HepG2 (cell line): ENCODE data around the gene ANO9. TPM values are rescaled to one million over a fixed set of nuclear protein-coding genes. Genes with fewer than 3 reads are reported as not detected.

Source experiments
- ATAC-seq: fragments of 200-7000 bp; cut with Tn5 transposase; 3 replicates; pipeline ENCODE4 v1.9.1; 2020; ENCODE audit warnings: mild to moderate bottlenecking, moderate library complexity
- BruUV-seq: library from RNA; stranded (reverse); fragments of 400-500 nt; replicated peaks from 2 replicates; lab custom pipeline; 2021; lab: Mats Ljungman, UMichigan
- CTCF ChIA-PET: fragments of 300-600 bp; formaldehyde crosslinking; extraction: SDS; loops from one replicate; lab custom pipeline; 2021; ENCODE audit warnings: low total read pairs, inconsistent platforms, low intra/inter-chr PET ratio; lab: Yijun Ruan, JAX
- POLR2A ChIA-PET: fragments of 350-600 bp; sonication (Branson Sonifier 250); formaldehyde crosslinking; loops from one replicate; lab custom pipeline; 2020; ENCODE audit warnings: antibody characterized with exemption, inconsistent platforms; lab: Yijun Ruan, JAX
- DNase-seq: peaks from one replicate; pipeline ENCODE4 v3.0.0-alpha.2; 2015; ENCODE audit warnings: low spot score
- FAIRE-seq: peaks from 3 replicates; lab custom pipeline; 2011; peaks lifted over from hg19 to GRCh38; lab: Jason Lieb, UNC
- H2AFZ ChIP-seq: one replicate; pipeline ENCODE4 v1.6.1; 2011; ENCODE audit warnings: low read length, inconsistent platforms
- H3K27ac ChIP-seq: fragments of 300-600 bp; 3 replicates; pipeline ENCODE4 v1.8.0; 2011; ENCODE audit warnings: mixed run types, mild to moderate bottlenecking, mixed read lengths, low read length, inconsistent platforms; ENCODE audit not compliant: insufficient read depth; ENCODE audit errors: extremely low read length
- H3K27me3 ChIP-seq, 2 experiments: fragments of 200-600 bp in 1 of 2; 2 replicates in 1 of 2; 3 replicates in 1 of 2; pipeline versions ENCODE4 v1.6.0 to v1.8.0; 2011; ENCODE audit warnings: low read length in 2 of 2, mild to moderate bottlenecking in 2 of 2, moderate library complexity in 2 of 2, inconsistent platforms in 1 of 2; ENCODE audit not compliant: insufficient read depth in 2 of 2, control insufficient read depth in 1 of 2
- H3K36me3 ChIP-seq, 2 experiments: fragments of 200-600 bp in 1 of 2; replicated peaks in 1 of 2; 2 replicates in 1 of 2; 3 replicates in 1 of 2; pipeline versions ENCODE4 v1.5.1 to v1.8.0; 2011; ENCODE audit warnings: low read length in 2 of 2, inconsistent platforms in 1 of 2; ENCODE audit not compliant: insufficient read depth in 2 of 2, control insufficient read depth in 1 of 2
- H3K4me1 ChIP-seq: 2 replicates; pipeline ENCODE4 v1.5.1; 2012; ENCODE audit warnings: low read length, inconsistent platforms; ENCODE audit not compliant: insufficient read depth
- H3K4me2 ChIP-seq: 2 replicates; pipeline ENCODE4 v1.6.0; 2011; ENCODE audit warnings: low read depth, low read length, inconsistent platforms
- H3K4me3 ChIP-seq, 3 experiments: fragments of 200-600 bp in 1 of 3; sonication (generic), shearing (Covaris generic) in 1 of 3; replicated peaks in 1 of 3; 2 replicates each; pipeline ENCODE4 v1.5.1; 2011 to 2016; ENCODE audit warnings: low read length in 3 of 3, inconsistent platforms in 2 of 3, low read depth in 2 of 3, mild to moderate bottlenecking in 2 of 3, control low read depth in 1 of 3, mixed read lengths in 1 of 3; ENCODE audit not compliant: insufficient read depth in 1 of 3
- H3K79me2 ChIP-seq: one replicate; pipeline ENCODE4 v1.6.1; 2011; ENCODE audit warnings: low read length, inconsistent platforms; ENCODE audit not compliant: insufficient read depth
- H3K9ac ChIP-seq: 2 replicates; pipeline ENCODE4 v1.6.0; 2011; ENCODE audit warnings: mild to moderate bottlenecking, low read depth, low read length, inconsistent platforms; ENCODE audit not compliant: insufficient read depth
- H3K9me3 ChIP-seq: 2 replicates; pipeline ENCODE4 v1.5.1; 2012; ENCODE audit warnings: mild to moderate bottlenecking, low read length
- H4K20me1 ChIP-seq: 2 replicates; pipeline ENCODE4 v1.6.0; 2011; ENCODE audit warnings: inconsistent platforms, mild to moderate bottlenecking, low read length, moderate library complexity; ENCODE audit not compliant: insufficient read depth
- CCAR2 ChIP-seq: fragments of 200-400 bp; formaldehyde crosslinking; optimal IDR thresholded peaks from 2 replicates; pipeline ENCODE3; 2018; ENCODE audit warnings: low read depth, mild to moderate bottlenecking, low read length, moderate library complexity
- FOXA3 ChIP-seq: IDR thresholded peaks from 2 replicates; pipeline ENCODE4 v1.6.1; 2016; ENCODE audit warnings: missing genetic modification reagents, missing compliant biosample characterization
- HHEX ChIP-seq: IDR thresholded peaks from 2 replicates; pipeline ENCODE4 v1.6.1; 2016; ENCODE audit warnings: control low read depth
- HOMEZ ChIP-seq: IDR thresholded peaks from 2 replicates; pipeline ENCODE4 v1.6.1; 2016; ENCODE audit warnings: low read depth
- POLR2A ChIP-seq, 2 experiments: IDR thresholded peaks; 2 replicates each; pipeline ENCODE4 v1.6.1; 2011; ENCODE audit warnings: low read depth in 2 of 2, low read length in 2 of 2, mild to moderate bottlenecking in 1 of 2, moderate library complexity in 1 of 2; ENCODE audit not compliant: insufficient read depth in 1 of 2
- SATB2 ChIP-seq: sonication (generic); formaldehyde crosslinking; IDR thresholded peaks from 2 replicates; pipeline ENCODE4 v1.5.0; 2020; ENCODE audit warnings: missing genetic modification reagents
- SIN3A ChIP-seq: IDR thresholded peaks from 2 replicates; pipeline ENCODE4 v1.6.1; 2011; ENCODE audit warnings: low read depth, mild to moderate bottlenecking, control low read depth, low read length, borderline replicate concordance
- SPEN ChIP-seq: sonication (generic); formaldehyde crosslinking; IDR thresholded peaks from 2 replicates; pipeline ENCODE4 v1.5.1; 2020; ENCODE audit warnings: low read depth, mild to moderate bottlenecking, missing genetic modification reagents
- THAP9 ChIP-seq: sonication (generic); formaldehyde crosslinking; IDR thresholded peaks from 2 replicates; pipeline ENCODE4; 2020; ENCODE audit warnings: missing genetic modification reagents, mild to moderate bottlenecking, borderline replicate concordance
- YEATS2 ChIP-seq: sonication (generic); formaldehyde crosslinking; IDR thresholded peaks from 2 replicates; pipeline ENCODE4 v1.4.0; 2020; ENCODE audit warnings: missing genetic modification reagents, borderline replicate concordance
- ZBTB20 ChIP-seq: sonication (generic); formaldehyde crosslinking; IDR thresholded peaks from 2 replicates; pipeline ENCODE4 v1.8.1; 2023; ENCODE audit warnings: missing genetic modification reagents, low read depth, mild to moderate bottlenecking, borderline replicate concordance
- ZNF124 ChIP-seq: sonication (generic); formaldehyde crosslinking; IDR thresholded peaks from 2 replicates; pipeline ENCODE4 v1.4.0; 2020; ENCODE audit warnings: missing genetic modification reagents
- ZNF557 ChIP-seq: sonication (generic); formaldehyde crosslinking; IDR thresholded peaks from 2 replicates; pipeline ENCODE4 v1.4.0; 2020; ENCODE audit warnings: missing genetic modification reagents
- ZNF598 ChIP-seq: sonication (generic); formaldehyde crosslinking; IDR thresholded peaks from 2 replicates; pipeline ENCODE4 v1.5.1; 2020; ENCODE audit warnings: mild to moderate bottlenecking, missing genetic modification reagents, borderline replicate concordance
- ZNF784 ChIP-seq: sonication (generic); formaldehyde crosslinking; IDR thresholded peaks from 2 replicates; pipeline ENCODE4 v1.5.1; 2020; ENCODE audit warnings: missing genetic modification reagents, mild to moderate bottlenecking, borderline replicate concordance
- ZNF850 ChIP-seq: sonication (generic); formaldehyde crosslinking; conservative IDR thresholded peaks from 2 replicates; pipeline ENCODE4 v1.9.0; 2021; ENCODE audit warnings: mild to moderate bottlenecking, missing genetic modification reagents
- WGBS: methylation state at CpG from one replicate; pipeline ENCODE4 v1.1.6; 2017; ENCODE audit warnings: low lambda C conversion rate; 5-methylcytosine and 5-hydroxymethylcytosine counted together
- in situ Hi-C: cut with HindIII; loops from 2 replicates; pipeline ENCODE4 v1.10.0; 2017; ENCODE audit warnings: low pct_unique_long_range_greater_than_20kb; ENCODE audit not compliant: extremely low pct_ligation_motif_present
- intact Hi-C: fragments of 100-400 bp; cut with micrococcal nuclease; formaldehyde crosslinking; loops from one replicate; pipeline ENCODE4 v1.10.0; 2022; ENCODE audit not compliant: unreplicated experiment
- polyA plus RNA-seq, 8 experiments: library from polyadenylated mRNA; depleted of rRNA in 3 of 8; stranded (reverse) in 7 of 8; unstranded in 1 of 8; fragments of >200 nt; fragmentation: Illumina TruSeq in 4 of 8; extraction: Trizol in 4 of 8; gene quantifications; 2 replicates each; pipeline versions ENCODE4 v1.2.1 to v1.2.3, GENCODE V29; 2011 to 2016; ENCODE audit warnings: low read depth in 4 of 8, missing spikeins in 1 of 8, mixed read lengths in 1 of 8; ENCODE audit not compliant: insufficient read depth in 1 of 8
- total RNA-seq, 5 experiments: library from RNA; depleted of rRNA; stranded (reverse); fragments of >200 nt; fragmentation: Illumina TruSeq; extraction: Trizol; gene quantifications; 2 replicates each; pipeline ENCODE4 v1.2.3, GENCODE V29; 2016; ENCODE audit warnings: low read depth in 1 of 5
- TF ChIP-seq, protein P1 (sequence below): sonication (generic); formaldehyde crosslinking; IDR thresholded peaks from 2 replicates; pipeline ENCODE4 v1.4.0; 2020; ENCODE audit warnings: mild to moderate bottlenecking, missing genetic modification reagents

Gene ANO9
- total and polyA plus RNA-seq, 2 of the 13 experiments (the other 11 are each of a cell fraction or from before 2014, with no cell fraction given): 8.9 to 14.3 TPM

DNA sequence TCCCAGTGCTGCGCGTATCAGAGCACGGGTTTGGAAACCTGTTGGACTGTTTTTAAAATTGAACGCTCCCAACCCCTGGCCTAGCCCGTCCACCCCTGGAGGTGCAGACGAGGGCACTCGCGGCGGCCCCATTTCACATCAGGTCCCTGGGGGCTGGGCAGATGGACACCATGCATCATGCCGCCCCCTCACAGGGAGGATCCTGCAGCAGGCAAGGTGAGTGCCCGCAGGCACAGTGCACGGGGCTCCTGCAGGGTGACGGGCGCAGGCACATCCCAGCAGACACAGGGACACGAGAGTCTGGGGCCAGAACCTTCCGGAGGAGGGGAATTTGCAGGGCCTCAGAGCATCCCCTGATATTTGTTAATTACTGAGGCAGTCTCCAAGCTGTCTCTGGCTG lies 7.3 kb downstream of the ANO9 start:
- Histone ChIP-seq H3K9me3 (no peaks in the 10 kb centered on the region), H3K27ac (no peak overlapping the region), H3K36me3 (no peaks in the 10 kb centered on the region), H3K9ac (no peak overlapping the region), H3K4me3 (no peak overlapping the region), H3K4me1 (no peaks in the 10 kb centered on the region), H3K4me2 (no peak overlapping the region), H2AFZ (no peak overlapping the region), H3K27me3 (no peaks in the 10 kb centered on the region), H3K79me2 (no peaks in the 10 kb centered on the region), H4K20me1 (no peaks in the 10 kb centered on the region)
- POLR2A ChIA-PET: no interaction called here
- ATAC-seq: no peak
- in situ Hi-C loops: no loop called here
- FAIRE-seq: no peak
- CTCF ChIA-PET: no interaction called here
- no peak for DNase-seq
- no peak for TF ChIP-seq YEATS2 (CRISPR knock-in tag)
- no peak for TF ChIP-seq FOXA3 (CRISPR knock-in tag)
- TF ChIP-seq SIN3A: no peak
- no peak for TF ChIP-seq THAP9 (CRISPR knock-in tag)
- TF ChIP-seq SATB2 (CRISPR knock-in tag): no peak
- no peak for TF ChIP-seq ZNF784
- TF ChIP-seq HHEX (CRISPR knock-in tag): no peak
- TF ChIP-seq POLR2A (IDR thresholded peaks at IDR 0.05; ENCODE audit: insufficient read depth in 1 of 2, low read depth in 2 of 2, low read length in 2 of 2): no peak
- TF ChIP-seq ZNF557 (CRISPR knock-in tag): no peak
- no peak for TF ChIP-seq ZBTB20
- TF ChIP-seq ZNF124 (CRISPR knock-in tag): no peak
- TF ChIP-seq CCAR2: no peak
- TF ChIP-seq, protein P1, sequence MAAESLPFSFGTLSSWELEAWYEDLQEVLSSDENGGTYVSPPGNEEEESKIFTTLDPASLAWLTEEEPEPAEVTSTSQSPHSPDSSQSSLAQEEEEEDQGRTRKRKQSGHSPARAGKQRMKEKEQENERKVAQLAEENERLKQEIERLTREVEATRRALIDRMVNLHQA (CRISPR knock-in tag): no peak
- TF ChIP-seq HOMEZ (CRISPR knock-in tag): no peak
- no peak for TF ChIP-seq ZNF850 (CRISPR knock-in tag)
- no peak for TF ChIP-seq ZNF598 (CRISPR knock-in tag)
- no peak for TF ChIP-seq SPEN
- no TSS peak for BruUV-seq
- intact Hi-C loops: no loop called here
- 88% methylated on average over 3 of the region's 16 CpGs for WGBS
